Tongue (tissue), 3 donors: ENCODE measurements around the gene ARL4D. TPM values are rescaled to one million over a fixed set of nuclear protein-coding genes. Genes with fewer than 3 reads are reported as not detected.

Experiments used
- DNase-seq: peaks from one replicate; pipeline ENCODE4 v3.0.0-alpha.2; 2015
- small RNA-seq: library from RNA; depleted of rRNA; stranded (forward); fragments of <200 nt; gene quantifications from one replicate; pipeline ENCODE3, GENCODE V24; 2014; ENCODE audit warnings: low replicate concordance
- total RNA-seq: library from RNA; depleted of rRNA; stranded (reverse); fragments of >200 nt; gene quantifications from one replicate; pipeline ENCODE4 v1.2.3, GENCODE V29; 2014

ARL4D gene
- total RNA-seq, 1 donor from 2014 or later = 13.8 TPM

GRCh38 chr17:43427362-43428043, 28.7 kb downstream of the ARL4D start:
- no peak for DNase-seq

GRCh38 chr17:43428524-43428923, 29.7 kb downstream of the ARL4D start:
- no peak for DNase-seq

- no peak for DNase-seq
Observed at GRCh38 chr17:43430936-43431713, 32.3 kb downstream of the ARL4D start.

GRCh38 chr17:43431714-43432523, 33.1 kb downstream of the ARL4D start:
- peak; percentile 50 for DNase-seq

GRCh38 chr17:43434902-43435319, 36.1 kb downstream of the ARL4D start:
- DNase-seq = no peak

- no peak for DNase-seq
Observed at GRCh38 chr17:43437756-43438155, 39.0 kb downstream of the ARL4D start.

GRCh38 chr17:43438626-43439025, 39.8 kb downstream of the ARL4D start:
- DNase-seq = no peak

GRCh38 chr17:43439041-43439440, 40.2 kb downstream of the ARL4D start:
- no peak for DNase-seq

GRCh38 chr17:43442711-43443110, 43.9 kb downstream of the ARL4D start:
- no peak for DNase-seq

- no peak for DNase-seq
Observed at GRCh38 chr17:43443381-43443780, 44.6 kb downstream of the ARL4D start.

GRCh38 chr17:43444223-43445008, 45.6 kb downstream of the ARL4D start:
- DNase-seq = no peak

- DNase-seq = no peak
Observed at GRCh38 chr17:43445009-43445589, 46.3 kb downstream of the ARL4D start.

GRCh38 chr17:43446773-43447172, 48.0 kb downstream of the ARL4D start:
- no peak for DNase-seq

- DNase-seq = no peak
Observed at GRCh38 chr17:43448720-43449469, 50.1 kb downstream of the ARL4D start.

- DNase-seq = no peak
Observed at GRCh38 chr17:43449470-43450248, 50.9 kb downstream of the ARL4D start.

Small RNA genes lying within 50 kb of the gene (small RNA-seq; reads per million reads assigned to genes)
- not detected for gene RNU6-1137P
- gene RNU6-406P = not detected
- not detected for gene RNU6-470P

Other genes with a start within 250 kb of the ARL4D start
- gene NBR1, start 227.8 kb upstream of the ARL4D start, total RNA-seq = 102 TPM
- gene TMEM106A, start 187.1 kb upstream of the ARL4D start, total RNA-seq = 5.7 TPM
- gene CCDC200, start 170.4 kb upstream of the ARL4D start, total RNA-seq = not detected
- gene RNU2-1, start 165.0 kb upstream of the ARL4D start, total RNA-seq = not detected
- 34.4 TPM for gene DHX8, start 85.0 kb downstream of the ARL4D start, total RNA-seq
- gene ETV4, start 147.3 kb downstream of the ARL4D start, total RNA-seq = 4.3 TPM